Heart right ventricle (tissue), 16 donors: Measurements from ENCODE around the gene EFR3B. TPM values are rescaled to one million over a fixed set of nuclear protein-coding genes. Genes with fewer than 3 reads are reported as not detected.
A peak's percentile ranks its signal among the peaks of the same experiment; 100 is the strongest.

ENCODE experiments used
- ATAC-seq, 8 donors: fragments of 200-7000 bp; cut with Tn5 transposase; one replicate each; pipeline ENCODE4 v1.9.1; 2020; ENCODE audit warnings: mild to moderate bottlenecking in 8 of 8, moderate library complexity in 8 of 8, moderate number of reproducible peaks in 1 of 8
- DNase-seq, 2 donors: peaks; one replicate each; pipeline ENCODE4 v3.0.0-alpha.2; 2020
- H3K27ac ChIP-seq, 10 donors: fragments of 200-600 bp; sonication (generic) in 2 of 10; one replicate each; pipeline versions ENCODE4 v1.5.0 to v1.8.0; 2020 to 2022; ENCODE audit warnings: mild to moderate bottlenecking in 3 of 10
- H3K27me3 ChIP-seq, 7 donors: fragments of 200-600 bp; one replicate each; pipeline ENCODE4 v1.8.0; 2021 to 2022; ENCODE audit warnings: mild to moderate bottlenecking in 2 of 7
- H3K36me3 ChIP-seq, 9 donors: fragments of 200-600 bp; sonication (generic) in 1 of 9; one replicate each; pipeline versions ENCODE4 v1.5.0 to v1.8.0; 2020 to 2022; ENCODE audit warnings: mild to moderate bottlenecking in 2 of 9
- H3K4me1 ChIP-seq, 9 donors: fragments of 200-600 bp; sonication (generic) in 1 of 9; one replicate each; pipeline versions ENCODE4 v1.5.0 to v1.8.0; 2020 to 2022; ENCODE audit warnings: mild to moderate bottlenecking in 4 of 9
- H3K4me3 ChIP-seq, 10 donors: fragments of 200-600 bp; sonication (generic) in 2 of 10; one replicate each; pipeline versions ENCODE4 v1.5.0 to v1.8.0; 2020 to 2022; ENCODE audit warnings: mild to moderate bottlenecking in 7 of 10, moderate library complexity in 2 of 10
- H3K9me3 ChIP-seq, 11 donors: fragments of 200-600 bp in 10 of 11; sonication (generic) in 2 of 11; one replicate each; pipeline versions ENCODE4 v1.5.0 to v1.8.0; 2013 to 2022; ENCODE audit warnings: mild to moderate bottlenecking in 2 of 11, control low read depth in 1 of 11, moderate library complexity in 1 of 11
- WGBS, 2 donors: extraction: QIAGEN DNeasy Blood & Tissue Kit; methylation state at CpG; one replicate each; pipeline ENCODE4 v1.1.7; 2013; ENCODE audit warnings: inconsistent platforms in 1 of 2; 5-methylcytosine and 5-hydroxymethylcytosine counted together
- intact Hi-C, 10 donors: fragments of 100-400 bp; cut with DNase I; formaldehyde crosslinking; loops; one replicate each; pipeline versions ENCODE4 v1.11.1 to v1.14.2; 2022
- polyA plus RNA-seq, 2 donors: library from polyadenylated mRNA; stranded (reverse); fragments of 200-250 nt; gene quantifications; one replicate each; pipeline ENCODE4 v1.2.3, GENCODE V29; 2013
- total RNA-seq, 10 donors: library from RNA; stranded (reverse); fragmentation: NEBNext Ultra II Directional in 3 of 10; extraction: Animal tissue kit (Norgen Biotek cat#: 25700) in 3 of 10; gene quantifications; one replicate each; pipeline versions ENCODE4 v1.2.1 to v1.2.4, GENCODE V29; 2021 to 2023
- TF ChIP-seq, protein P1 (sequence below), 9 donors: fragments of 200-600 bp; sonication (generic) in 2 of 9; IDR thresholded peaks; one replicate each; pipeline versions ENCODE4 v1.5.0 to v1.8.0; 2021 to 2022; ENCODE audit warnings: antibody characterized with exemption in 9 of 9, mild to moderate bottlenecking in 5 of 9, moderate library complexity in 1 of 9
- donor health status: Arrhythmogenic right ventricular cardiomyopathy.
- donor health status: ischemic (EF 13 %, LVEDD 7.1; RV severe dilation, severe dysfunction).
- donor health status: healthy with polysubstance abuse.
- donor health status: DM: no; HTN: yes; CAD: no.
- donor health status: DM: no; HTN: no; CAD: no.
- donor health status: ischemic (EF 25% LVEDD 6.9; RV normal size, moderate dysfunction).
- donor health status: ischemic (EF 25% LVEDD 5.7; RV mildly dilated, moderate dysfunction).
- donor health status: healthy.
- donor health status: DM: yes; HTN: yes; CAD: no.
- donor health status: Ischemic cardiomyopathy.
- donor health status: ischemic (EF 35%, LVEDD 5.7; RV mildly dilated, moderate dysfunction).
- donor health status: nonischemic (EF 11% LVEDD 7.7; RV severe dilation, severe dysfunction).
- donor health status: DM: yes; HTN: yes; CAD: no.
- donor health status: PGD.
- donor health status: ischemic (EF 29% LVEDD 5.4; RV normal size, mild dysfunction).
- donor health status: nonischemic (EF 23%, LVEDD 6.1; RV moderate dilation, normal function).

EFR3B gene
- total and polyA plus RNA-seq, 12 donors = 0.62 to 15.2 (median 7.0) TPM

DNA sequence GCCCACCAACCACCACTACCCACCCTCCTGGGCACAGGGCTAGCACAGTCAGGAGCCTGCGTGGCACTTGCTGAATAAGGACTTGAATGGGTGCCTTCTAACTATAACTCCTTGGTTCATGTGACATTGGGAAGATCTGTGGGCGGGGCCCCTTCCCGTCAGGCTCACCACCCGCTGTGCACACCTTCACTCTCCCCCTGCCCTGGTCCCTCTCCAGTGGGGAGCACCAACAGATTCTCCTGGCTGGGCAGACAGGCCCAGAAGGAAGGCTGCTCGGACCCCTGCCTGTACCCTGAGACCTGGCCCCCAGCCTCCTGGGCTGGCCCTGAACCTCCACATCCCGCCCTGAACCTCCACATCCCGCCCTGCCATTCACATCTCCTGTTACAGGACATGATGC lies 159.9 kb downstream of the EFR3B start:
- WGBS, 2 donors = 91 to 94% methylated on average over 7 of the region's 7 CpGs
- Histone ChIP-seq H3K36me3 (no peaks in the 10 kb centered on the region), H3K9me3 (no peaks in the 10 kb centered on the region), H3K27ac (no peak overlapping the region), H3K4me1 (peaks cover 0 to 8% (median 0%) of the 10 kb centered on the region in 9 donors), H3K4me3 (no peak overlapping the region), H3K27me3 (peaks cover 0 to 5% (median 0%) of the 10 kb centered on the region in 7 donors)
- TF ChIP-seq, protein P1, sequence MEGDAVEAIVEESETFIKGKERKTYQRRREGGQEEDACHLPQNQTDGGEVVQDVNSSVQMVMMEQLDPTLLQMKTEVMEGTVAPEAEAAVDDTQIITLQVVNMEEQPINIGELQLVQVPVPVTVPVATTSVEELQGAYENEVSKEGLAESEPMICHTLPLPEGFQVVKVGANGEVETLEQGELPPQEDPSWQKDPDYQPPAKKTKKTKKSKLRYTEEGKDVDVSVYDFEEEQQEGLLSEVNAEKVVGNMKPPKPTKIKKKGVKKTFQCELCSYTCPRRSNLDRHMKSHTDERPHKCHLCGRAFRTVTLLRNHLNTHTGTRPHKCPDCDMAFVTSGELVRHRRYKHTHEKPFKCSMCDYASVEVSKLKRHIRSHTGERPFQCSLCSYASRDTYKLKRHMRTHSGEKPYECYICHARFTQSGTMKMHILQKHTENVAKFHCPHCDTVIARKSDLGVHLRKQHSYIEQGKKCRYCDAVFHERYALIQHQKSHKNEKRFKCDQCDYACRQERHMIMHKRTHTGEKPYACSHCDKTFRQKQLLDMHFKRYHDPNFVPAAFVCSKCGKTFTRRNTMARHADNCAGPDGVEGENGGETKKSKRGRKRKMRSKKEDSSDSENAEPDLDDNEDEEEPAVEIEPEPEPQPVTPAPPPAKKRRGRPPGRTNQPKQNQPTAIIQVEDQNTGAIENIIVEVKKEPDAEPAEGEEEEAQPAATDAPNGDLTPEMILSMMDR (IDR thresholded peaks at IDR 0.05) = no peak
- intact Hi-C loops = no loop called here
- DNase-seq = no peak
- peak in 2 of 8 donors; percentile 7 to 48 for ATAC-seq

DNA sequence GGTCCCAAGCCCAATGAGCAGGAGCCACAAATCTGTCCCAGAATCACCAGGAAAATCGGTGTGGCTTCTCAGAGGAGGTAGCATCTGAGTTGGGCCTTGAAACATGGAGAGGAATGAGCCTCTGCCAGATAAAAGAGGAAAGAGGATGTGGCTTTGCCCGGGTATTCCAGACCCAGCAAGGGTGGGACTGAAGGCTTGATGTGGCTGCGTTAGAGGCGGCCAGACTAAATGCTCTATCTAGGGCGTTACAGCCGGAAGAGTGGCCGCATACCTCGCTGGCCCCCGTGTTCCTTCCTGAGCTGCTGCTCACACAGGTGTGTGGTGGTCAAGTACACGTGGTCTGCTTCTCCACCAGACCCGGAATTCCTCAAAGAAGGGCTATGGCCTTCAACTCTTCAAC lies 160.4 kb downstream of the EFR3B start:
- no peaks in the 10 kb centered on the region for H3K36me3 ChIP-seq
- WGBS, 2 donors = 85 to 86% methylated on average over 11 of the region's 11 CpGs
- H3K27ac ChIP-seq = no peak overlapping the region
- intact Hi-C loops = no loop called here
- DNase-seq = no peak
- no peak for ATAC-seq
- peaks cover 0 to 10% (median 0%) of the 10 kb centered on the region in 9 donors for H3K4me1 ChIP-seq
- no peaks in the 10 kb centered on the region for H3K9me3 ChIP-seq
- H3K4me3 ChIP-seq = no peak overlapping the region
- peaks cover 0 to 5% (median 0%) of the 10 kb centered on the region in 7 donors for H3K27me3 ChIP-seq
- TF ChIP-seq, protein P1 (IDR thresholded peaks at IDR 0.05) = no peak

DNA sequence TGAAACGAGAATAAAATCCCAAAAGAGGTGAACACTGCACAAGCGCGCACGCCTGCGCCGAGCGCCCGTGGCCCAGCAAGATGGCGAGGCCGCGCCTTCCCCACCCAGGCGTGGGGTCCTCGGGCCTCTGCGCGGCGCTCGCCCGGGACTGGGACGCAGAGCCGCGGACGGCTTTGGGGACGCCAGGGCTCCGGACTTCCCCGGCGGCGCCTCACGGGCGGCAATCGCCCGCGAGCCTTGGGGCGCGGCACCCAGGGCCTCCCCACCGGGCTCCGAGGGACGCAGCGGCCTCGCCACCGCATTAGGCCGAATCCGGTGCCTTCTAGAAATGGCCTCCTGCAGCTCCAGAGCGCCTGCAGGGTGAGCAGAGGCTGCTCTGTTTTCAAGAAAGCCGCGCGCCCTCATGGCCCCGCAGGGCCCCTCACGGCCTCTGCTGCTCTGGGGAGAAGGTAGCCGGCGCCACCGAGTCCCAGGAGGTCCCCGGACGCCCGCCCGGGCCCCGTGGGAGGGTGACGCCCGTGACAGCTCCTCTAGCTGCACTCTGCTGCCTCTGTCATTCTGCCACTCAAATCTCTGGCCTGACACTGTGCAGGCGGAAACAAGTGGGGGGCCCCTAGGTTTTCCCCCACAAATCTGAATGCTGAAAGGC lies 162.4 kb downstream of the EFR3B start:
- no peaks in the 10 kb centered on the region for H3K36me3 ChIP-seq
- peaks cover 0 to 8% (median 0%) of the 10 kb centered on the region in 9 donors for H3K4me1 ChIP-seq
- H3K27ac ChIP-seq = peak overlapping the region in 7 of 10 donors; percentile 36 to 80 (median 56)
- peaks cover 0 to 5% (median 0%) of the 10 kb centered on the region in 7 donors for H3K27me3 ChIP-seq
- ATAC-seq (peak; percentile 56 to 73 (median 64)), DNase-seq (peak in 1 of 2 donors; percentile 32)
- intact Hi-C loops = no loop called here
- H3K4me3 ChIP-seq = peak overlapping the region in 9 of 10 donors; percentile 14 to 53 (median 43)
- WGBS, 2 donors = 21 to 31% methylated on average over 59 of the region's 59 CpGs
- TF ChIP-seq, protein P1 (IDR thresholded peaks at IDR 0.05) = no peak
- H3K9me3 ChIP-seq = no peaks in the 10 kb centered on the region

DNA sequence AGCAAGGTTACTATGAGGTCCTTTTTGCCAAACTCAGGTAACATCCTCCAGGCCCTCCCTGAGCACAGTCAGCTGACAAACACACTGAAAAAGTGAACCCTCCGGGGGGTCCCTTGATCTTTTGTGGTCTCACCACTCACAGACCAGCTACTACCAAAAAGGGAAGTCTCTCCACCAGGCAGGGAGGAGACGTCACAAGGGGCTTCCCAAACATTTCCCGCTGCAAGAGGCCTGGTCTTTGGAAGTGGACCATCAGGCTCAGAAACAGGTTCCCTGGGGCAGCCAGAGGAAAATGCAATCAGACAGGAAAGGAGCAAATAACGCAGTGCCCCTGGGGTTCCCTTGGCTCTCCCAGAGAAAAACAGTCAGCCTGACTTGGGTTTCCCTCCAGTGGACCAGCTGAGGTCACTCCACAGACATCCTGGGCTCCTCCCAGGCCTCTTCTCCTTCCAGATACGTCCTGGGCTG lies 165.2 kb downstream of the EFR3B start:
- Histone ChIP-seq H3K4me1 (peaks cover 0 to 14% (median 0%) of the 10 kb centered on the region in 9 donors), H3K27ac (no peak overlapping the region), H3K27me3 (peaks cover 0 to 5% (median 0%) of the 10 kb centered on the region in 7 donors), H3K9me3 (no peaks in the 10 kb centered on the region), H3K36me3 (no peaks in the 10 kb centered on the region), H3K4me3 (no peak overlapping the region)
- DNase-seq (no peak), ATAC-seq (peak in 4 of 8 donors; percentile 20 to 41 (median 36))
- TF ChIP-seq, protein P1 (IDR thresholded peaks at IDR 0.05) = no peak
- 66 to 71% methylated on average over 5 of the region's 5 CpGs for WGBS, 2 donors
- intact Hi-C loops = no loop called here

Other genes starting within 250 kb of the EFR3B start
- 10 to 100 TPM; 23.8 to 38.8 (median 32.3) TPM for gene PTRHD1, start 248.7 kb upstream of the EFR3B start, total RNA-seq
- gene PTRHD1, start 248.7 kb upstream of the EFR3B start, polyA plus RNA-seq = 10 to 100 TPM; 19.6 to 20.4 TPM
- gene CENPO, start 248.7 kb upstream of the EFR3B start, total RNA-seq = 1 to 10 TPM; 1.5 to 4.6 (median 2.3) TPM
- gene CENPO, start 248.7 kb upstream of the EFR3B start, polyA plus RNA-seq = 1 to 10 TPM; 1.2 to 1.4 TPM
- 10 to 100 TPM in 5 of 10 donors, 1 to 10 TPM in 5; 5.3 to 50.8 (median 10.5) TPM for gene ADCY3, start 121.8 kb upstream of the EFR3B start, total RNA-seq
- 10 to 100 TPM; 16.4 to 19.5 TPM for gene ADCY3, start 121.8 kb upstream of the EFR3B start, polyA plus RNA-seq
- 10 to 100 TPM in 6 of 10 donors, 1 to 10 TPM in 4; 7.2 to 13.1 (median 10.5) TPM for gene DNAJC27, start 70.1 kb upstream of the EFR3B start, total RNA-seq
- 1 to 10 TPM; 2.8 to 4.3 TPM for gene DNAJC27, start 70.1 kb upstream of the EFR3B start, polyA plus RNA-seq
- gene POMC, start 126.5 kb downstream of the EFR3B start, total RNA-seq = 1 to 10 TPM; 1.9 to 9.5 (median 5.3) TPM
- 10 to 100 TPM in 1 of 2 donors, 1 to 10 TPM in 1; 6.1 to 11.2 TPM for gene POMC, start 126.5 kb downstream of the EFR3B start, polyA plus RNA-seq